B cell (primary cell): ENCODE measurements around the gene BTG3. TPM values are rescaled to one million over a fixed set of nuclear protein-coding genes. Genes with fewer than 3 reads are reported as not detected.

ENCODE experiments used
- ATAC-seq: fragments of 200-7000 bp; cut with Tn5 transposase; one replicate; pipeline ENCODE4 v1.10.0; 2021; ENCODE audit warnings: low read depth, mild to moderate bottlenecking, moderate number of reproducible peaks, moderate library complexity
- CTCF ChIA-PET: fragments of 350-600 bp; sonication (Branson Sonifier 250); formaldehyde crosslinking; loops from one replicate; lab custom pipeline; 2021; ENCODE audit warnings: antibody characterized with exemption, inconsistent platforms; lab: Charles Lee
- POLR2A ChIA-PET: fragments of 350-600 bp; sonication (Branson Sonifier 250); formaldehyde crosslinking; loops from one replicate; lab custom pipeline; 2021; ENCODE audit warnings: antibody characterized with exemption; lab: Charles Lee
- DNase-seq: peaks from one replicate; pipeline ENCODE4 v3.0.0; 2013
- H2AFZ ChIP-seq: 2 replicates; pipeline ENCODE4 v1.6.1; 2012; ENCODE audit warnings: mild to moderate bottlenecking, low read depth, low read length; ENCODE audit not compliant: insufficient read depth, poor library complexity, severe bottlenecking
- H3K27ac ChIP-seq, 2 donors: 1 replicate in 1 of 2; 2 replicates in 1 of 2; pipeline ENCODE4 v1.5.1; 2012 to 2013; ENCODE audit warnings: low read length in 2 of 2, mild to moderate bottlenecking in 2 of 2, moderate library complexity in 1 of 2
- H3K27me3 ChIP-seq, 4 experiments: fragments of 200-600 bp in 1 of 4; sonication (generic) in 1 of 4; replicated peaks in 1 of 4; 1 replicate in 2 of 4; 2 replicates in 2 of 4; pipeline versions ENCODE4 v1.6.1 to v1.7.0; 2013 to 2016; ENCODE audit warnings: low read length in 3 of 4, mild to moderate bottlenecking in 2 of 4, mixed read lengths in 1 of 4, moderate library complexity in 1 of 4; ENCODE audit not compliant: insufficient read depth in 4 of 4, control insufficient read depth in 3 of 4; ENCODE audit errors: control extremely low read depth in 1 of 4
- H3K36me3 ChIP-seq, 2 experiments: replicated peaks in 1 of 2; 1 replicate in 1 of 2; 2 replicates in 1 of 2; pipeline versions ENCODE4 v1.6.1 to v1.7.1; 2013; ENCODE audit warnings: low read length in 1 of 2; ENCODE audit not compliant: insufficient read depth in 2 of 2, control insufficient read depth in 1 of 2; ENCODE audit errors: control extremely low read depth in 1 of 2, extremely low read depth in 1 of 2
- H3K4me1 ChIP-seq, 2 donors: fragments of 200-600 bp in 1 of 2; sonication (generic) in 1 of 2; 1 replicate in 1 of 2; 2 replicates in 1 of 2; pipeline versions ENCODE4 v1.5.1 to v1.6.1; 2013 to 2017; ENCODE audit warnings: low read length in 2 of 2; ENCODE audit not compliant: control insufficient read depth in 2 of 2, insufficient read depth in 2 of 2
- H3K4me2 ChIP-seq: replicated peaks from 2 replicates; pipeline ENCODE3; 2012; ENCODE audit warnings: mild to moderate bottlenecking, low read depth, low read length; ENCODE audit not compliant: poor library complexity, severe bottlenecking
- H3K4me3 ChIP-seq, 5 experiments: fragments of 200-600 bp in 1 of 5; sonication (generic) in 1 of 5; 1 replicate in 3 of 5; 2 replicates in 2 of 5; pipeline versions ENCODE4 v1.5.1 to v1.7.0; 2011 to 2016; ENCODE audit warnings: low read length in 4 of 5, mild to moderate bottlenecking in 4 of 5, low read depth in 2 of 5, control low read depth in 1 of 5, moderate library complexity in 1 of 5; ENCODE audit not compliant: insufficient read depth in 1 of 5; ENCODE audit errors: control extremely low read depth in 1 of 5, extremely low read depth in 1 of 5
- H3K79me2 ChIP-seq: fragments of 200-600 bp; sonication (generic); one replicate; pipeline ENCODE4 v1.6.0; 2016; ENCODE audit warnings: low read length; ENCODE audit not compliant: control insufficient read depth, insufficient read depth
- H3K9ac ChIP-seq: fragments of 200-600 bp; sonication (generic); 2 replicates; pipeline ENCODE4 v1.6.1; 2017; ENCODE audit warnings: mild to moderate bottlenecking, low read length, moderate library complexity
- H3K9me3 ChIP-seq, 3 donors: one replicate each; pipeline versions ENCODE4 v1.6.1 to v1.7.1; 2013; ENCODE audit warnings: low read length in 2 of 3; ENCODE audit not compliant: control insufficient read depth in 2 of 3, insufficient read depth in 1 of 3; ENCODE audit errors: control extremely low read depth in 1 of 3
- H4K20me1 ChIP-seq: 2 replicates; pipeline ENCODE4 v1.6.0; 2012; ENCODE audit warnings: mild to moderate bottlenecking, low read length; ENCODE audit not compliant: insufficient read depth, control insufficient read depth, poor library complexity, severe bottlenecking
- H3K27ac Mint-ChIP-seq: one replicate; pipeline ENCODE4 v1.8.0; 2021; ENCODE audit warnings: mixed read lengths
- H3K27me3 Mint-ChIP-seq: one replicate; pipeline ENCODE4 v1.8.0; 2021; ENCODE audit warnings: mixed read lengths
- H3K4me1 Mint-ChIP-seq: one replicate; pipeline ENCODE4 v1.8.0; 2021; ENCODE audit warnings: mixed read lengths
- H3K4me3 Mint-ChIP-seq: one replicate; pipeline ENCODE4 v1.8.0; 2021; ENCODE audit warnings: mixed read lengths
- H3K9me3 Mint-ChIP-seq: one replicate; pipeline ENCODE4 v1.8.0; 2022; ENCODE audit warnings: mixed read lengths; ENCODE audit not compliant: insufficient read depth
- CTCF ChIP-seq: fragments of 200-600 bp; IDR thresholded peaks from one replicate; pipeline ENCODE4 v1.8.0; 2022; ENCODE audit warnings: antibody characterized with exemption, mild to moderate bottlenecking
- WGBS: methylation state at CpG from one replicate; pipeline ENCODE4 v1.1.5; 2013; ENCODE audit warnings: missing lambda C conversion rate; ENCODE audit not compliant: insufficient coverage; 5-methylcytosine and 5-hydroxymethylcytosine counted together
- intact Hi-C: fragments of 100-400 bp; cut with micrococcal nuclease; formaldehyde crosslinking; loops from one replicate; pipeline ENCODE4 v1.10.0; 2022
- polyA plus RNA-seq: library from polyadenylated mRNA; depleted of rRNA; stranded (reverse); fragments of >200 nt; gene quantifications from 2 replicates; pipeline ENCODE4 v1.2.3, GENCODE V29; 2012
- small RNA-seq: library from RNA; depleted of rRNA; stranded (forward); fragments of <200 nt; gene quantifications from one replicate; pipeline ENCODE3, GENCODE V24; 2012; ENCODE audit warnings: low replicate concordance, low read depth; ENCODE audit not compliant: insufficient read length
- total RNA-seq, 2 donors: library from RNA; stranded (reverse); fragments of 120-200 nt in 1 of 2; gene quantifications; 1 replicate in 1 of 2; 2 replicates in 1 of 2; pipeline versions ENCODE4 v1.2.3 to v1.2.4, GENCODE V29; 2013 to 2022

BTG3 gene
- total and polyA plus RNA-seq, 2 donors (not counting 1 experiment from before 2014, with no cell fraction given), result 11.8 to 14.9 TPM

GRCh38 chr21:17545007-17545406 lies 67.7 kb downstream of the BTG3 start:
- Histone ChIP-seq H3K36me3 (no peaks in the 10 kb centered on the region), H3K9ac (no peak overlapping the region), H3K4me1 (no peaks in the 10 kb centered on the region), H3K9me3 (no peaks in the 10 kb centered on the region), H3K27ac (no peak overlapping the region), H3K79me2 (no peaks in the 10 kb centered on the region), H4K20me1 (no peaks in the 10 kb centered on the region), H2AFZ (no peak overlapping the region), H3K4me2 (no peak overlapping the region), H3K27me3 (no peaks in the 10 kb centered on the region), H3K4me3 (no peak overlapping the region)
- Mint-ChIP-seq H3K9me3 (no peaks in the 10 kb centered on the region), H3K4me1 (no peaks in the 10 kb centered on the region), H3K27ac (no peak overlapping the region), H3K4me3 (no peak overlapping the region), H3K27me3 (peaks cover 16% of the 10 kb centered on the region)
- no peak for TF ChIP-seq CTCF
- WGBS, result 40% methylated on average over 1 of the region's 1 CpG
- DNase-seq (no peak), ATAC-seq (no peak)
- ChIA-PET POLR2A (no interaction called here), CTCF (no interaction called here)
- intact Hi-C loops, result no loop called here

Small RNA genes lying within 50 kb of the gene (small RNA-seq; reads per million reads assigned to genes)
- gene RF00019, result not detected

Other genes with a start within 250 kb of the BTG3 start
- gene CXADR, start 99.9 kb downstream of the BTG3 start, total RNA-seq, result not detected in 2 replicates
- 0.10 TPM in 1 of 2 replicates, not detected in the other for gene CXADR, start 99.9 kb downstream of the BTG3 start, polyA plus RNA-seq
- 31.1 and 32.3 TPM in 2 replicates for gene C21orf91, start 206.5 kb upstream of the BTG3 start, total RNA-seq
- 6.7 and 7.7 TPM in 2 replicates for gene C21orf91, start 206.5 kb upstream of the BTG3 start, polyA plus RNA-seq